Kidney (tissue), 14 donors: ENCODE results near the gene IMPG2. TPM values are rescaled to one million over a fixed set of nuclear protein-coding genes. Genes with fewer than 3 reads are reported as not detected.

ENCODE experiments used
- DNase-seq, 5 donors: peaks; one replicate each; pipeline ENCODE4 v3.0.0-alpha.2; 2013 to 2020
- FAIRE-seq: peaks from 2 replicates; lab custom pipeline; 2012; peaks lifted over from hg19 to GRCh38; lab: Jason Lieb, UNC
- H3K27ac ChIP-seq, 2 donors: one replicate each; pipeline ENCODE4 v1.7.0; 2013; ENCODE audit warnings: low read depth in 2 of 2, low read length in 2 of 2, inconsistent platforms in 1 of 2
- H3K27me3 ChIP-seq: one replicate; pipeline ENCODE4 v1.7.1; 2013; ENCODE audit warnings: low read length, inconsistent platforms; ENCODE audit not compliant: control insufficient read depth, insufficient read depth
- H3K36me3 ChIP-seq, 3 donors: one replicate each; pipeline versions ENCODE4 v1.7.0 to v1.7.1; 2013; ENCODE audit warnings: low read length in 3 of 3, control low read depth in 1 of 3, inconsistent platforms in 1 of 3; ENCODE audit not compliant: insufficient read depth in 3 of 3, control insufficient read depth in 2 of 3
- H3K4me1 ChIP-seq, 3 donors: one replicate each; pipeline versions ENCODE4 v1.7.0 to v1.7.1; 2013; ENCODE audit warnings: low read length in 3 of 3, inconsistent platforms in 1 of 3, low read depth in 1 of 3; ENCODE audit not compliant: control insufficient read depth in 2 of 3, insufficient read depth in 2 of 3
- H3K4me3 ChIP-seq, 3 donors: one replicate each; pipeline versions ENCODE4 v1.7.0 to v1.8.1; 2013; ENCODE audit warnings: low read length in 3 of 3, control low read depth in 1 of 3, inconsistent platforms in 1 of 3
- H3K9ac ChIP-seq, 3 donors: one replicate each; pipeline versions ENCODE4 v1.7.0 to v1.7.1; 2013; ENCODE audit warnings: low read length in 3 of 3, control low read depth in 1 of 3, inconsistent platforms in 1 of 3
- H3K9me3 ChIP-seq, 3 donors: one replicate each; pipeline versions ENCODE4 v1.7.0 to v1.7.1; 2013; ENCODE audit warnings: low read length in 3 of 3, control low read depth in 1 of 3, inconsistent platforms in 1 of 3; ENCODE audit not compliant: control insufficient read depth in 2 of 3, insufficient read depth in 1 of 3
- intact Hi-C: fragments of 100-400 bp; cut with DNase I; formaldehyde crosslinking; loops from one replicate; pipeline ENCODE4 v1.11.1; 2022
- polyA plus RNA-seq: library from polyadenylated mRNA; stranded (reverse); fragments of 350-450 nt; fragmentation: Illumina TruSeq; extraction: RNeasy Lipid Tissue Mini Kit (QIAGEN cat#74804); gene quantifications from one replicate; pipeline ENCODE4 v1.2.3, GENCODE V29; 2014; ENCODE audit warnings: low read depth, low replicate concordance; ENCODE audit not compliant: insufficient read depth
- total RNA-seq: library from RNA; stranded (reverse); fragmentation: NEBNext Ultra II Directional; extraction: Animal tissue kit (Norgen Biotek cat#: 25700); gene quantifications from one replicate; pipeline ENCODE4 v1.2.1, GENCODE V29; 2021
- TF ChIP-seq, protein P1 (sequence below): IDR thresholded peaks from 3 replicates; pipeline ENCODE4 v1.5.1; 2012; ENCODE audit warnings: mild to moderate bottlenecking, moderate library complexity, borderline replicate concordance; ENCODE audit not compliant: insufficient read depth; ENCODE audit errors: extremely low read depth
- donor health status: control.
- donor health status: control.
- donor health status: control.
- donor health status: control.
- donor health status: control.
- donor health status: DM: yes; HTN: yes; CAD: no.
- donor health status: Normal renal cell carcinoma (clear cell type).

Gene IMPG2
- total and polyA plus RNA-seq, 2 donors from 2014 or later = 0.15 to 0.85 TPM

DNA sequence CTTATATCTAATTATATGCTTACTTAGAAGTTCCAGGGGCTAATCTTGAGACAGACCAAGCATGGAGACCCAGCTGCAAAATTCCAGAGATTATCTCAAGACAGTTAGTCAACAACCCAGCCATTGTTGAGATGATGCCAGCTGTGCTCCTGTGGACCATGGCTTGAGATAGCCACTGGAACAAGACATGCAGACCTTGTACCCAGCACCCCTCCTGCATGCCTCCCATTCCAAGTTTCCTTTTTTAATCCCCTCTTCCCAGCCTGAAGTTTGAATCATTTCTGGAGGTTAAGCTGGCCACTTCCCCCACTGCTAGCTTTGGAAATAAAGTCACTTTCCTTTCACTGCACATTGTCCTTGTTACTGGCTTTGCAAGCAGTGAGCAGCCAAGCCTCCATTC, 53.8 kb downstream of the IMPG2 start:
- Histone ChIP-seq H3K4me3 (no peak overlapping the region), H3K27me3 (no peaks in the 10 kb centered on the region), H3K9ac (no peak overlapping the region), H3K4me1 (no peaks in the 10 kb centered on the region), H3K36me3 (no peaks in the 10 kb centered on the region), H3K9me3 (peaks cover 0 to 8% (median 0%) of the 10 kb centered on the region in 3 donors), H3K27ac (no peak overlapping the region)
- DNase-seq (no peak), FAIRE-seq (no peak)
- intact Hi-C loops = no loop called here
- TF ChIP-seq, protein P1, sequence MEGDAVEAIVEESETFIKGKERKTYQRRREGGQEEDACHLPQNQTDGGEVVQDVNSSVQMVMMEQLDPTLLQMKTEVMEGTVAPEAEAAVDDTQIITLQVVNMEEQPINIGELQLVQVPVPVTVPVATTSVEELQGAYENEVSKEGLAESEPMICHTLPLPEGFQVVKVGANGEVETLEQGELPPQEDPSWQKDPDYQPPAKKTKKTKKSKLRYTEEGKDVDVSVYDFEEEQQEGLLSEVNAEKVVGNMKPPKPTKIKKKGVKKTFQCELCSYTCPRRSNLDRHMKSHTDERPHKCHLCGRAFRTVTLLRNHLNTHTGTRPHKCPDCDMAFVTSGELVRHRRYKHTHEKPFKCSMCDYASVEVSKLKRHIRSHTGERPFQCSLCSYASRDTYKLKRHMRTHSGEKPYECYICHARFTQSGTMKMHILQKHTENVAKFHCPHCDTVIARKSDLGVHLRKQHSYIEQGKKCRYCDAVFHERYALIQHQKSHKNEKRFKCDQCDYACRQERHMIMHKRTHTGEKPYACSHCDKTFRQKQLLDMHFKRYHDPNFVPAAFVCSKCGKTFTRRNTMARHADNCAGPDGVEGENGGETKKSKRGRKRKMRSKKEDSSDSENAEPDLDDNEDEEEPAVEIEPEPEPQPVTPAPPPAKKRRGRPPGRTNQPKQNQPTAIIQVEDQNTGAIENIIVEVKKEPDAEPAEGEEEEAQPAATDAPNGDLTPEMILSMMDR = no peak

DNA sequence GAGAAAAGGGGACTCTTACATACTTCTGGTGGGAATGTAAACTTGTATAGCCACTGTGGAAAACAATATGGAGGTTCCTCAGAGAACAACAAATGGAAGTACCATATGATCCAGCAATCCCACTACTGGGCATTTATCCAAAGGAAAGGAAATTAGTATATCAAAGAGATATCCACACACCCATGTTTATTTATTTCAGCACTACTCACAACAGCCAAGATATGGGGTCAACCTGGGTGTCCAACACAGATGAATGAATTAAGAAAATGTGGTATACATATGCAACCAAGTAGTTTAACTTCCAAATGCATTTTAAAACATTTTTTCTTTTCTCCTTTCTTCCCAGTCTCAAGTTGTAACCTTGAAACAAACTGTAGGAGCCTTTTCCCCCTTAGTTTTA, 54.3 kb downstream of the IMPG2 start:
- no peak overlapping the region for H3K9ac ChIP-seq
- H3K4me3 ChIP-seq = no peak overlapping the region
- no peak overlapping the region for H3K27ac ChIP-seq
- DNase-seq (no peak), FAIRE-seq (no peak)
- no peaks in the 10 kb centered on the region for H3K36me3 ChIP-seq
- no peaks in the 10 kb centered on the region for H3K4me1 ChIP-seq
- intact Hi-C loops = no loop called here
- peaks cover 0 to 8% (median 0%) of the 10 kb centered on the region in 3 donors for H3K9me3 ChIP-seq
- TF ChIP-seq, protein P1 = no peak
- no peaks in the 10 kb centered on the region for H3K27me3 ChIP-seq

DNA sequence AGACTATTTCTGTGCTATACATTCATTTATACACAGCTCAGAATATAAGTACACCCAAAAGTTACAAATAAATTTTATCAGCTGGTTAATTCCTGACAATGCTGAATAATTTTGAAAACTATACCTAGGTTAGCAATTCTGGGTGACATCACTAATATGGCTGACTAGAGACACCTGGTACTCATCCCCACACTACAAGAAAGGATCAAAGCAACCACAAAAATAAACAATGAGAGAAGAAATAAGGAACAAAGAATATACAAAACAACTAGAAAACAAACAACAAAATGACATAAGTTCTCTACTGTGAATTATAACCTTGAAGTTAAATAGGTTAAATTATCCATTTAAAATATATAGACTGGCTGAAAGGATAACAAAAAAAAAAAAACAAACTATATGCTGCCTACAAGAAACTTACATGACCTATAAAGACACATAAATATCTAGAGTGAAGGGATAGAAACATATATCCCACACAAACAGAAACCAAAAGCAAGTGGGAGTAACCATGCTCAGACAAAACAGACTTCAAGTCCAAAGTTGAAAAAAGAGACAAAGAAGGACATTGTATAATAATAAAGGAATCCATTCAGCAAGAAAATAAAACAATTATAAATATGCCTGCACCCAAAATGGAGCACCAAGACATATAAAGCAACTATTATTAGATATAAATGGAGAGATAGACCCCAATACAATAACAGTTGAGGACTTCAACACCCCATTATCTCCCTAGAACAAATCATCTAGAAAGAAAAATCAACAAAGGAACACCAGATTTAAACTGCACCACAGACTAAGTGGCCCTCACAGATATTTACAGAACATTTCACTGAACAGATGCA, 57.8 kb downstream of the IMPG2 start:
- Histone ChIP-seq H3K27me3 (no peaks in the 10 kb centered on the region), H3K4me1 (no peaks in the 10 kb centered on the region), H3K9ac (no peak overlapping the region), H3K36me3 (no peaks in the 10 kb centered on the region), H3K9me3 (peaks cover 0 to 8% (median 0%) of the 10 kb centered on the region in 3 donors), H3K4me3 (no peak overlapping the region), H3K27ac (no peak overlapping the region)
- intact Hi-C loops = no loop called here
- FAIRE-seq (no peak), DNase-seq (no peak)
- TF ChIP-seq, protein P1 = no peak
